GM21390 (cell line): Measurements from ENCODE around the gene UGT1A4.
"Not testable (repeated sequence)": the region's sequence is repeated elsewhere in the genome, so short reads cannot be mapped to it uniquely, and the experiment has no call there.

Experiments
- ATAC-seq: cut with Tn5 transposase; IDR thresholded peaks from one replicate; pipeline ENCODE4 v1.9.1; 2021; ENCODE audit not compliant: unreplicated experiment

The UGT1A4 gene

GRCh38 chr2:233746475-233747282, 28.1 kb downstream of the UGT1A4 start:
- no peak for ATAC-seq

GRCh38 chr2:233747283-233747544, 28.7 kb downstream of the UGT1A4 start:
- no peak for ATAC-seq

GRCh38 chr2:233750689-233751088, 32.2 kb downstream of the UGT1A4 start:
- not testable (repeated sequence) for ATAC-seq

GRCh38 chr2:233751212-233752009, 32.9 kb downstream of the UGT1A4 start:
- not testable (repeated sequence) for ATAC-seq

- no peak for ATAC-seq
These were observed 36.5 kb downstream of the UGT1A4 start for GRCh38 chr2:233754872-233755611.

GRCh38 chr2:233756429-233757081, 38.0 kb downstream of the UGT1A4 start:
- ATAC-seq: no peak

- ATAC-seq: no peak
These were observed 39.6 kb downstream of the UGT1A4 start for GRCh38 chr2:233758141-233758540.

- ATAC-seq: no peak
These were observed 40.3 kb downstream of the UGT1A4 start for GRCh38 chr2:233758849-233759248.

- no peak for ATAC-seq
These were observed 41.5 kb downstream of the UGT1A4 start, which contains the start of gene UGT1A1 for GRCh38 chr2:233760043-233760442. Gene UGT1A1 (plus strand): TSS chr2:233760270. CDS start chr2:233760288, 18 bp downstream.

GRCh38 chr2:233761040-233761769, 42.7 kb downstream of the UGT1A4 start:
- no peak for ATAC-seq

- ATAC-seq: no peak
These were observed 45.7 kb downstream of the UGT1A4 start for GRCh38 chr2:233764264-233764663.

GRCh38 chr2:233764761-233765160, 46.2 kb downstream of the UGT1A4 start:
- ATAC-seq: no peak

- ATAC-seq: no peak
These were observed 47.9 kb downstream of the UGT1A4 start for GRCh38 chr2:233766416-233766815.

- ATAC-seq: no peak
These were observed 49.5 kb downstream of the UGT1A4 start for GRCh38 chr2:233768076-233768475.

- ATAC-seq: no peak
These were observed 50.7 kb downstream of the UGT1A4 start for GRCh38 chr2:233769260-233769659.

GRCh38 chr2:233772153-233772552, 53.6 kb downstream of the UGT1A4 start:
- no peak for ATAC-seq

- no peak for ATAC-seq
These were observed 54.0 kb downstream of the UGT1A4 start for GRCh38 chr2:233772583-233772982.

GRCh38 chr2:233773854-233774253, 55.3 kb downstream of the UGT1A4 start:
- no peak for ATAC-seq

GRCh38 chr2:233775414-233775813, 56.9 kb downstream of the UGT1A4 start:
- ATAC-seq: no peak

- no peak for ATAC-seq
These were observed 59.5 kb downstream of the UGT1A4 start, which contains the start of gene MROH2A for GRCh38 chr2:233778030-233778429. Gene MROH2A (plus strand): TSS chr2:233778330. CDS start chr2:233779359, 1,029 bp downstream.
